ENCODE results near the gene AMMECR1.

- TF ChIP-seq CTCF (IDR thresholded peaks at IDR 0.05) (no peak), POLR2A (IDR thresholded peaks at IDR 0.05) (no peak)
Measured at GRCh38 chrX:110159865-110160264, 158.0 kb downstream of the AMMECR1 start.
